ENCODE measurements around the gene VIL1. TPM values are rescaled to one million over a fixed set of nuclear protein-coding genes. Genes with fewer than 3 reads are reported as not detected.

Gene VIL1
- total and polyA plus RNA-seq, 2 of the 13 experiments (the other 11 are each of a cell fraction or from before 2014, with no cell fraction given) = 287 to 301 TPM

DNA sequence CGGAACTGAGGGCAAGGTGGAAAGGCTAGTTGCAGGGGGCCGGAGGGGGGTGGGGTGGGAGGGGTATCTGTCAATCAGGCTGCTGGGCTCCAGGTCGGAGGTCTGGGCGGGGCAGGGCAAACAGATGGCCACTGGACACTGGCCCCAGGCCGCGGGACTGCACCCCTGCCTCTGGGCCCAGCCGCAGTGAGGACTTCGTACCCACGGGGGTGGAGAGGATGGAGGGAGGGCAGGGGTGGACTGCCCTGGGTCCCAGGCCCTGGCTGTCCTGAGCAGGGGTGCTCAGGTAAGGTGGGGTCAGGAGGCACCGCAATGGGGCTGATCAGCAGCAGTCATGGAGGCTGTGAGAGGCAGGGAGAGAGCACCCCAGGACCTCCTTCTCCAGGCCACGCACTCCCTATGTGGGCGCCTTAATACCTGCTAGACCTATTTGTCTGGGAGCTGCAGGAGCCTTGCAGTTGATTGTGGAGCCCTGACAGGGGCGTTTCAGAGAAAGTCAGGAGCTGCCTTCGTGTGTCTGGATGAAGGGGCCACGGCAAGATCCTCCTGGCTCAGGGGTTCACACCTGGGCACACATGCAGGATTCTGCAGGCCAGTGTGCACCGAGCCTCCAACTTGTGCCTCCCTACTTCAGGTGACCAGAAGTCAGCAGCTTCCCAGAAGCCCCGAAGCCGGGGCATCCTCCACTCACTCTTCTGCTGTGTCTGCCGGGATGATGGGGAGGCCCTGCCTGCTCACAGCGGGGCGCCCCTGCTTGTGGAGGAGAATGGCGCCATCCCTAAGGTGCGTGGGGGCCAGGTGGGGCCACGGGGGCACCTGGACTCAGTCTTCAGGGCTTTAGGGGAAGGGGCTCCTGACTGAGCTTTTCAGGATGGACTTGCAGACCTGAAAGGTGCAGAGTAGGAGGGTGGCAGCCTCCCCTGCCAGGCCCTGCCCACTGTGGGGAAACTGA lies 17.7 kb upstream of the VIL1 start (continued):
- TF ChIP-seq, protein P1, sequence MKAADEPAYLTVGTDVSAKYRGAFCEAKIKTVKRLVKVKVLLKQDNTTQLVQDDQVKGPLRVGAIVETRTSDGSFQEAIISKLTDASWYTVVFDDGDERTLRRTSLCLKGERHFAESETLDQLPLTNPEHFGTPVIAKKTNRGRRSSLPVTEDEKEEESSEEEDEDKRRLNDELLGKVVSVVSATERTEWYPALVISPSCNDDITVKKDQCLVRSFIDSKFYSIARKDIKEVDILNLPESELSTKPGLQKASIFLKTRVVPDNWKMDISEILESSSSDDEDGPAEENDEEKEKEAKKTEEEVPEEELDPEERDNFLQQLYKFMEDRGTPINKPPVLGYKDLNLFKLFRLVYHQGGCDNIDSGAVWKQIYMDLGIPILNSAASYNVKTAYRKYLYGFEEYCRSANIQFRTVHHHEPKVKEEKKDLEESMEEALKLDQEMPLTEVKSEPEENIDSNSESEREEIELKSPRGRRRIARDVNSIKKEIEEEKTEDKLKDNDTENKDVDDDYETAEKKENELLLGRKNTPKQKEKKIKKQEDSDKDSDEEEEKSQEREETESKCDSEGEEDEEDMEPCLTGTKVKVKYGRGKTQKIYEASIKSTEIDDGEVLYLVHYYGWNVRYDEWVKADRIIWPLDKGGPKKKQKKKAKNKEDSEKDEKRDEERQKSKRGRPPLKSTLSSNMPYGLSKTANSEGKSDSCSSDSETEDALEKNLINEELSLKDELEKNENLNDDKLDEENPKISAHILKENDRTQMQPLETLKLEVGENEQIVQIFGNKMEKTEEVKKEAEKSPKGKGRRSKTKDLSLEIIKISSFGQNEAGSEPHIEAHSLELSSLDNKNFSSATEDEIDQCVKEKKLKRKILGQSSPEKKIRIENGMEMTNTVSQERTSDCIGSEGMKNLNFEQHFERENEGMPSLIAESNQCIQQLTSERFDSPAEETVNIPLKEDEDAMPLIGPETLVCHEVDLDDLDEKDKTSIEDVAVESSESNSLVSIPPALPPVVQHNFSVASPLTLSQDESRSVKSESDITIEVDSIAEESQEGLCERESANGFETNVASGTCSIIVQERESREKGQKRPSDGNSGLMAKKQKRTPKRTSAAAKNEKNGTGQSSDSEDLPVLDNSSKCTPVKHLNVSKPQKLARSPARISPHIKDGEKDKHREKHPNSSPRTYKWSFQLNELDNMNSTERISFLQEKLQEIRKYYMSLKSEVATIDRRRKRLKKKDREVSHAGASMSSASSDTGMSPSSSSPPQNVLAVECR (CRISPR knock-in tag; IDR thresholded peaks at IDR 0.05; ENCODE audit: borderline replicate concordance) = peak; percentile 85
- TF ChIP-seq ZNF343 (CRISPR knock-in tag; IDR thresholded peaks at IDR 0.05) = peak; percentile 93
- no peak for TF ChIP-seq ZNF576 (CRISPR knock-in tag; IDR thresholded peaks at IDR 0.05)
- 0 out of 2 replicates have a peak, but pooled peaks have one; percentile 8 for TF ChIP-seq SIN3B (IDR thresholded peaks at IDR 0.05; ENCODE audit: low read length)
- peak; percentile 82 for TF ChIP-seq ZFY (CRISPR knock-in tag; IDR thresholded peaks at IDR 0.05)
- no peak for TF ChIP-seq ZNF44 (CRISPR knock-in tag; IDR thresholded peaks at IDR 0.05)
- TF ChIP-seq ZNF431 (CRISPR knock-in tag; IDR thresholded peaks at IDR 0.05; ENCODE audit: borderline replicate concordance, low read depth) = peak; percentile 68; the same call in 1 of the 2 replicates
- no peak for TF ChIP-seq RFX3 (CRISPR knock-in tag; IDR thresholded peaks at IDR 0.05)
- TF ChIP-seq PHF8 (CRISPR knock-in tag; IDR thresholded peaks at IDR 0.05) = peak; percentile 60
- TF ChIP-seq BCL6 (CRISPR knock-in tag; IDR thresholded peaks at IDR 0.05) = peak; percentile 73
- TF ChIP-seq KDM1A (CRISPR knock-in tag; IDR thresholded peaks at IDR 0.05) = peak; percentile 61; the same call in 1 of the 2 replicates
- peak; percentile 94 for TF ChIP-seq ZNF761 (CRISPR knock-in tag; conservative IDR thresholded peaks at IDR 0.05)
- peak; percentile 85; the same call in 1 of the 2 replicates for TF ChIP-seq ZFP1 (CRISPR knock-in tag; IDR thresholded peaks at IDR 0.05)
- TF ChIP-seq RBAK (CRISPR knock-in tag; IDR thresholded peaks at IDR 0.05) = peak; percentile 33; the same call in 1 of the 2 replicates
- peak; percentile 94 for TF ChIP-seq GATAD2A (CRISPR knock-in tag; IDR thresholded peaks at IDR 0.05)
- TF ChIP-seq ZNF10 (CRISPR knock-in tag; IDR thresholded peaks at IDR 0.05; ENCODE audit: borderline replicate concordance, low read depth) = peak; percentile 89; the same call in 1 of the 2 replicates
- TF ChIP-seq ZSCAN21 (CRISPR knock-in tag; IDR thresholded peaks at IDR 0.05; ENCODE audit: borderline replicate concordance) = peak; percentile 65; the same call in 1 of the 2 replicates
- no peak for TF ChIP-seq ZNF382 (CRISPR knock-in tag; IDR thresholded peaks at IDR 0.05; ENCODE audit: borderline replicate concordance)
- peak; percentile 85; the same call in 1 of the 2 replicates for TF ChIP-seq ZSCAN22 (CRISPR knock-in tag; IDR thresholded peaks at IDR 0.05)
- no peak for TF ChIP-seq JUNB (CRISPR knock-in tag; IDR thresholded peaks at IDR 0.05; ENCODE audit: borderline replicate concordance)
- TF ChIP-seq CC2D1A (CRISPR knock-in tag; IDR thresholded peaks at IDR 0.05) = no peak
- peak; percentile 23; the same call in 1 of the 2 replicates for TF ChIP-seq KLF13 (CRISPR knock-in tag; IDR thresholded peaks at IDR 0.05)
- no peak; the same call in 1 of the 2 replicates for TF ChIP-seq KLF9 (CRISPR knock-in tag; IDR thresholded peaks at IDR 0.05; ENCODE audit: low read depth)
- TF ChIP-seq FOXA3 (CRISPR knock-in tag; IDR thresholded peaks at IDR 0.05) = peak; percentile 85
- TF ChIP-seq PAWR (CRISPR knock-in tag; IDR thresholded peaks at IDR 0.05; ENCODE audit: borderline replicate concordance) = peak; percentile 95
- no peak for TF ChIP-seq TEF (CRISPR knock-in tag; IDR thresholded peaks at IDR 0.05)

Measured in HepG2 (cell line).